Right hindlimb (tissue), 1 donor: Measurements from ENCODE around the gene CDIP1.
A peak's percentile ranks its signal among the peaks of the same experiment; 100 is the strongest.

Source experiments
- DNase-seq: peaks from one replicate; pipeline ENCODE4 v3.0.0-alpha.2; 2018

Gene CDIP1

GRCh38 chr16:4537376-4538343, 913 bp downstream of the CDIP1 start:
- DNase-seq, result peak; percentile 48

- DNase-seq, result no peak
Observed at GRCh38 chr16:4536391-4537106, 2.0 kb downstream of the CDIP1 start.

- DNase-seq, result no peak
Observed at GRCh38 chr16:4535627-4536108, 2.9 kb downstream of the CDIP1 start.

- no peak for DNase-seq
Observed at GRCh38 chr16:4534151-4534790, 4.3 kb downstream of the CDIP1 start.

GRCh38 chr16:4533490-4533889, 5.1 kb downstream of the CDIP1 start:
- no peak for DNase-seq

GRCh38 chr16:4532238-4532637, 6.3 kb downstream of the CDIP1 start:
- no peak for DNase-seq

- no peak for DNase-seq
Observed at GRCh38 chr16:4531811-4532210, 6.8 kb downstream of the CDIP1 start.

- no peak for DNase-seq
Observed at GRCh38 chr16:4529085-4530060, 9.2 kb downstream of the CDIP1 start.

GRCh38 chr16:4525634-4526277, 12.8 kb downstream of the CDIP1 start:
- DNase-seq, result no peak

- peak; percentile 78 for DNase-seq
Observed at GRCh38 chr16:4525069-4525468, 13.5 kb downstream of the CDIP1 start.

- no peak for DNase-seq
Observed at GRCh38 chr16:4524571-4524970, 14.0 kb downstream of the CDIP1 start.

- DNase-seq, result no peak
Observed at GRCh38 chr16:4523686-4524085, 14.9 kb downstream of the CDIP1 start.

GRCh38 chr16:4522051-4522581, 16.5 kb downstream of the CDIP1 start:
- peak; percentile 67 for DNase-seq

- DNase-seq, result no peak
Observed at GRCh38 chr16:4520913-4521312, 17.7 kb downstream of the CDIP1 start.

GRCh38 chr16:4519274-4520058, 19.1 kb downstream of the CDIP1 start:
- no peak for DNase-seq

GRCh38 chr16:4517812-4518680, 20.5 kb downstream of the CDIP1 start:
- DNase-seq, result no peak

- no peak for DNase-seq
Observed at GRCh38 chr16:4515611-4516233, 22.9 kb downstream of the CDIP1 start.

- DNase-seq, result no peak
Observed at GRCh38 chr16:4514606-4515005, 24.0 kb downstream of the CDIP1 start.

- no peak for DNase-seq
Observed at GRCh38 chr16:4513881-4514280, 24.7 kb downstream of the CDIP1 start.
